Measurements from ENCODE around the gene GIMAP8. TPM values are rescaled to one million over a fixed set of nuclear protein-coding genes. Genes with fewer than 3 reads are reported as not detected.
A peak's percentile ranks its signal among the peaks of the same experiment; 100 is the strongest.

Gene GIMAP8
- total RNA-seq, 4 donors from 2014 or later, result 0.38 to 12.2 (median 2.4) TPM

DNA sequence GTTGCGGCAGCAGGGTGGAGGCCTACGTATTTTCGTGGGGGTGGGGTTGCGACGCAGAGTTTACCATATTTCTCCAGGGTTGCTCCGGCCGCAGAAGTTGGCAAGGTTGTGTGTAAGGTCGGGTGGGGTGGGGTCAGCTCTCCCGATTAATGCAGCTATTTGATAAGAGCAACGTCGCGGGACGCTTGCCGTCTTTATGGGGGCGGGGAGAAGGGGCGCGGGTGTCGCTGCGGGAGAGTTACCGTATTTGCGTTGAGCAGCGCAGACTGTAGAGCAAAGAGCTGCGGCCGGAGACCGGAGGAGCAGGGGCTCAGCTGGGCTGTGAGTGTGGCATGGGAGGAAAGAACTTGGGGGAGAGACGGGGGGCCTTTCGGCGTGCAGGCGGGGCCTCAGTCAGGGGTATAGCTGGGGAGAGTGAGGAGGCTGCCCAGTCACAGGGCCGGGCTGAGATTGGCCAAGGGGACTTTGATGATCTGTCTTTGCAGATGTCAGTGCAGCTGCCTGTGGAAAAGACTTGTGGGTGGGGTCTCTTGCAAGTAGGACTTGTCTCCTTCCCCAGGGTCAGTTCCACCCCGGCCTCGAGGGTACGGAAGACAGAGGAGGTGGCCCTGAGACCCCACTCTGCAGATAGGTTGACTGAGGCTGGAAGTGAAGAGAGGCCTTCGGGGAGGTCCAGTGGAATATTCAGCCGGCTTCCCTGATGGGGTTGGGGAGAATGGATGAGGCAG lies 44.7 kb upstream of the GIMAP8 start:
- WGBS, 2 donors, result 13 to 15% methylated on average over 15 to 18 of the region's 35 CpGs
- peaks cover 0 to 14% (median 0%) of the 10 kb centered on the region in 3 donors for H3K36me3 ChIP-seq
- peak overlapping the region; percentile 47 to 78 (median 74) for H3K4me3 ChIP-seq
- H3K27ac ChIP-seq, result peak overlapping the region; percentile 84 to 94 (median 90)
- no peak for DNase-seq
- H3K27me3 ChIP-seq, result no peaks in the 10 kb centered on the region
- H3K4me1 ChIP-seq, result peaks cover 20 to 41% (median 24%) of the 10 kb centered on the region in 3 donors
- no peaks in the 10 kb centered on the region for H3K9me3 ChIP-seq
- intact Hi-C loops (cut with DNase I), result no loop called here
- TF ChIP-seq, protein P1, sequence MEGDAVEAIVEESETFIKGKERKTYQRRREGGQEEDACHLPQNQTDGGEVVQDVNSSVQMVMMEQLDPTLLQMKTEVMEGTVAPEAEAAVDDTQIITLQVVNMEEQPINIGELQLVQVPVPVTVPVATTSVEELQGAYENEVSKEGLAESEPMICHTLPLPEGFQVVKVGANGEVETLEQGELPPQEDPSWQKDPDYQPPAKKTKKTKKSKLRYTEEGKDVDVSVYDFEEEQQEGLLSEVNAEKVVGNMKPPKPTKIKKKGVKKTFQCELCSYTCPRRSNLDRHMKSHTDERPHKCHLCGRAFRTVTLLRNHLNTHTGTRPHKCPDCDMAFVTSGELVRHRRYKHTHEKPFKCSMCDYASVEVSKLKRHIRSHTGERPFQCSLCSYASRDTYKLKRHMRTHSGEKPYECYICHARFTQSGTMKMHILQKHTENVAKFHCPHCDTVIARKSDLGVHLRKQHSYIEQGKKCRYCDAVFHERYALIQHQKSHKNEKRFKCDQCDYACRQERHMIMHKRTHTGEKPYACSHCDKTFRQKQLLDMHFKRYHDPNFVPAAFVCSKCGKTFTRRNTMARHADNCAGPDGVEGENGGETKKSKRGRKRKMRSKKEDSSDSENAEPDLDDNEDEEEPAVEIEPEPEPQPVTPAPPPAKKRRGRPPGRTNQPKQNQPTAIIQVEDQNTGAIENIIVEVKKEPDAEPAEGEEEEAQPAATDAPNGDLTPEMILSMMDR (IDR thresholded peaks at IDR 0.05), result no peak
- no peak for TF ChIP-seq POLR2A (IDR thresholded peaks at IDR 0.05)

DNA sequence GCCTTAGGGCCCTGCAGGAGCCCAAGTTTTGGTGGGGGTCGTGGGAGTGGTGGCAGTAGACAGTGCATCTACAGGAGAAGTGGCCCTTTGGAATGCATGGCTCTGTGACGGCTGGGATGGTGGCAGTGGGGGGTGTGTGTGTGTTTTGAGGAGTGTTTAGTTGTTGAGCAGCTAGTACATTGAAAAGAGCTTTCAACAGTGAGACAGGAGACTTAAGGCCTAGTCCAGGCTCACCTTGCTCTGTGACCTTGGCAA lies 44.2 kb upstream of the GIMAP8 start:
- Histone ChIP-seq H3K27ac (peak overlapping the region; percentile 84 to 94 (median 90)), H3K27me3 (no peaks in the 10 kb centered on the region), H3K36me3 (peaks cover 0 to 14% (median 0%) of the 10 kb centered on the region in 3 donors), H3K9me3 (no peaks in the 10 kb centered on the region), H3K4me1 (peaks cover 23 to 44% (median 24%) of the 10 kb centered on the region in 3 donors), H3K4me3 (peak overlapping the region in 3 of 4 donors; percentile 72 to 78 (median 76))
- no peak for TF ChIP-seq POLR2A (IDR thresholded peaks at IDR 0.05)
- TF ChIP-seq, protein P1 (IDR thresholded peaks at IDR 0.05), result no peak
- intact Hi-C loops (cut with DNase I), result no loop called here
- no peak for DNase-seq
- WGBS, 2 donors, result 0 to 37% methylated on average over 1 to 2 of the region's 2 CpGs

DNA sequence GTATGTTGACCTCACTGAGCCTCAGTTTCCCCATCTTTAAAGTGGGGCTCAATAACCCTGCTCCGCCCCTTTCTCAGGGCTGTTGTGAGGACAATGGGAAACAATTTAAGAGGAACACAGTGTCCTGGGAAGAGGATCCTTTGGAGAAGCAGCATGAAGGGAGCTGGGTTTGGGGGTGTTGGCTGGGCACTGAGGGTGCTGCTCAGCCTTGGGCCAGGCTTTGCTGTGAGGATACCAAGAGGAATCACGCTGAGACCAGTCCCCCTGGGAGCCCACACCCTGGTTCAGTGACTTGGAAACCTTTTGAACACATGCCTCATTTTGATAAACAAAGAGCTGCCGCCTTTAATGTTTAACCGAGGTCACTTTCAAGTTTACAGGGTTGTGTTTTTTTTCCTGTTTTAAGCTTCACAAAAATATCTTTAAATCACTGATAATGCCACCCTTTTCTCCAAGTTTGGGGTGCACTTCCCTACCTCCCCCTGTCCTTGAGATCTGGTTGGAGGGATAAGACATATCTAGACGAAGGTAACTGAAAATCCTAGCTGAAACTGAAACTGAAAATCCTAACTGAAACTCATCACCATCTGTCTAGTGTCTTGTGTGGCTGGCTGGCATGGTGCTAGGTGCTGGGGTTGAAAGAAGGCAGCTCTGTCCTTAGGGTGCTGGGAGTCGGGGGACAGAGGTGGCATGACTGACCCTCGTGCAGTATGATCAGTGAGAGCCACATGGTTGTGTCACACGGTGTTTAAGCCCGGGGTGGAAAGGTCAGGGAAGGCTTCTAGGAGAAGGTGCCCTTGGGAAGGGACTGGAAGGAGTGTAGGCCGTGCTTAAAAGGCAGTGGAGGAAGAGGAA lies 43.6 kb upstream of the GIMAP8 start:
- no peaks in the 10 kb centered on the region for H3K9me3 ChIP-seq
- peak overlapping the region; percentile 84 to 94 (median 90) for H3K27ac ChIP-seq
- intact Hi-C loops (cut with DNase I), result no loop called here
- TF ChIP-seq POLR2A (IDR thresholded peaks at IDR 0.05), result no peak
- TF ChIP-seq, protein P1 (IDR thresholded peaks at IDR 0.05), result no peak
- H3K4me1 ChIP-seq, result peaks cover 24 to 49% (median 24%) of the 10 kb centered on the region in 3 donors
- H3K27me3 ChIP-seq, result no peaks in the 10 kb centered on the region
- H3K36me3 ChIP-seq, result peaks cover 0 to 14% (median 0%) of the 10 kb centered on the region in 3 donors
- peak overlapping the region in 3 of 4 donors; percentile 72 to 78 (median 76) for H3K4me3 ChIP-seq
- no peak for DNase-seq
- 37 to 48% methylated on average over 10 of the region's 10 CpGs for WGBS, 2 donors

DNA sequence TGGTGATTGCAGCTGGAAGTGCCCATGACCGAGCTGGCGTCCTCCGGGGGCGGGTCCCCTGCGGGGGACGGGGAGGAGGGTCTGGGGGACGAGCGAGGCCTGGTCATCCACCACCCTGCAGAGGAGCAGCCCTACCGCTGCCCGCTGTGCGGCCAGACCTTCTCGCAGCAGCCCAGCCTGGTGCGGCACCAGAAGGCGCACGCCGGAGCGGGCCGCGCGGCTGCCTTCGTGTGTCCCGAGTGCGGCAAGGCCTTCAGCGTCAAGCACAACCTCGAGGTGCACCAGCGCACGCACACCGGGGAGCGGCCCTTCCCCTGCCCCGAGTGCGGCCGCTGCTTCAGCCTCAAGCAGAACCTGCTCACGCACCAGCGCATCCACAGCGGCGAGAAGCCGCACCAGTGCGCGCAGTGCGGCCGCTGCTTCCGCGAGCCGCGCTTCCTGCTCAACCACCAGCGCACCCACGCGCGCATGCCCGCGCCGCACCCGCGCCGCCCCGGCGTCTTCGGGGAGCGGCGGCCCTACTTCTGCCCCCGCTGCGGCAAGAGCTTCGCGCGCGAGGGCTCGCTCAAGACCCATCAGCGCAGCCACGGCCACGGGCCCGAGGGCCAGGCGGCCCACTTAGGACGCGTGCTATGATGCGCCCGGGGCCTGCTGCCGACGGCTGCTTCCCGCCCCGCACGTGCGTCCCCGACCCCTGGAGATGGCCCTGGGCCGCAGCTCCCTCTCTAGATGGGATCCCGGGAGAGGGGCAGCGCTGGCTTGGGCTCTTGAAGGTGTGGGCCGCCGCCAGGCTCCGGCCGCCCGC lies 42.6 kb upstream of the GIMAP8 start:
- H3K27me3 ChIP-seq, result no peaks in the 10 kb centered on the region
- WGBS, 2 donors, result 86 to 97% methylated on average over 12 to 32 of the region's 91 CpGs
- no peak for DNase-seq
- H3K4me3 ChIP-seq, result peak overlapping the region in 1 of 4 donors; percentile 72
- H3K9me3 ChIP-seq, result no peaks in the 10 kb centered on the region
- intact Hi-C loops (cut with DNase I), result no loop called here
- peak overlapping the region in 3 of 4 donors; percentile 88 to 94 (median 92) for H3K27ac ChIP-seq
- peaks cover 0 to 14% (median 0%) of the 10 kb centered on the region in 3 donors for H3K36me3 ChIP-seq
- H3K4me1 ChIP-seq, result peaks cover 24 to 49% (median 24%) of the 10 kb centered on the region in 3 donors
- TF ChIP-seq, protein P1 (IDR thresholded peaks at IDR 0.05), result no peak
- no peak for TF ChIP-seq POLR2A (IDR thresholded peaks at IDR 0.05)
